Measurements from ENCODE around the gene NELL1.

The NELL1 gene

DNA sequence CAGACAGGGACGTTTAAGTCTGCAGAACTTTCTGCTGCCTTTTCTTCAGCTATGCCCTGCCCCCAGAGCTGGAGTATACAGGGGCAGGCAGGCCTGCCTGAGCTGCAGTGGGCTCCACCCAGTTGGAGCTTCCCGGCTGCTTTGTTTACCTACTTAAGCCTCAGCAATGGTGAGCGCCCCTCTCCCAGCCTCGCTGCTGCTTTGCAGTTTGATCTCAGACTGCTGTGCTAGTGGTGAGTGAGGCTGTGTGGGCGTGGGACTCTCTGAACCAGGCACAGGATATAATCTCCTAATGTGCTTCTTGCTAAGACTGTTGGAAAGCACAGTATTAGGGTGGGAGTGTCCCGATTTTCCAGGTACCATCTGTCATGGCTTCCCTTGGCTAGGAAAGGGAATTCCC lies 38.5 kb downstream of the NELL1 start:
- TF ChIP-seq, protein P1, sequence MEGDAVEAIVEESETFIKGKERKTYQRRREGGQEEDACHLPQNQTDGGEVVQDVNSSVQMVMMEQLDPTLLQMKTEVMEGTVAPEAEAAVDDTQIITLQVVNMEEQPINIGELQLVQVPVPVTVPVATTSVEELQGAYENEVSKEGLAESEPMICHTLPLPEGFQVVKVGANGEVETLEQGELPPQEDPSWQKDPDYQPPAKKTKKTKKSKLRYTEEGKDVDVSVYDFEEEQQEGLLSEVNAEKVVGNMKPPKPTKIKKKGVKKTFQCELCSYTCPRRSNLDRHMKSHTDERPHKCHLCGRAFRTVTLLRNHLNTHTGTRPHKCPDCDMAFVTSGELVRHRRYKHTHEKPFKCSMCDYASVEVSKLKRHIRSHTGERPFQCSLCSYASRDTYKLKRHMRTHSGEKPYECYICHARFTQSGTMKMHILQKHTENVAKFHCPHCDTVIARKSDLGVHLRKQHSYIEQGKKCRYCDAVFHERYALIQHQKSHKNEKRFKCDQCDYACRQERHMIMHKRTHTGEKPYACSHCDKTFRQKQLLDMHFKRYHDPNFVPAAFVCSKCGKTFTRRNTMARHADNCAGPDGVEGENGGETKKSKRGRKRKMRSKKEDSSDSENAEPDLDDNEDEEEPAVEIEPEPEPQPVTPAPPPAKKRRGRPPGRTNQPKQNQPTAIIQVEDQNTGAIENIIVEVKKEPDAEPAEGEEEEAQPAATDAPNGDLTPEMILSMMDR (IDR thresholded peaks at IDR 0.05): no peak

- TF ChIP-seq, protein P1 (IDR thresholded peaks at IDR 0.05): no peak
Observed at GRCh38 chr11:20712912-20713311, 43.5 kb downstream of the NELL1 start.

DNA sequence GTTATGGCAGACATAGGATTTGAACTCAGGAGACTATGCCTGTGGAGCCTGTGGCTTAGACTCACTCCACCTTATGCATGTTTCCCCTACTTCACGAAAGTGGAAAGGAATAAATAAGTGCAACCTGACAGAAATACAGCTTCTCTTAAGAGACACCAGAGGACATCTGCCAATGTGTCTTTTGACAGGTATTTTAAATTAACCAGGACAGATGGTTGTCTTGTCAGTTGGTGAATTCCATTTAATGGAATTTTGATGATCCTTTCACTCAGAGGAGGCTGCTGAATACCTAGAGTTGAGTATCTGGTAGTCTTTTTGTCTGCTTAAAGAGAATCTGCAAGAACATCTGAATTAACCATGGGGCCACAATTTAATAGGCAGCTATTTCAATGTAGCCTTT lies 46.1 kb downstream of the NELL1 start:
- TF ChIP-seq, protein P1 (IDR thresholded peaks at IDR 0.05): no peak

DNA sequence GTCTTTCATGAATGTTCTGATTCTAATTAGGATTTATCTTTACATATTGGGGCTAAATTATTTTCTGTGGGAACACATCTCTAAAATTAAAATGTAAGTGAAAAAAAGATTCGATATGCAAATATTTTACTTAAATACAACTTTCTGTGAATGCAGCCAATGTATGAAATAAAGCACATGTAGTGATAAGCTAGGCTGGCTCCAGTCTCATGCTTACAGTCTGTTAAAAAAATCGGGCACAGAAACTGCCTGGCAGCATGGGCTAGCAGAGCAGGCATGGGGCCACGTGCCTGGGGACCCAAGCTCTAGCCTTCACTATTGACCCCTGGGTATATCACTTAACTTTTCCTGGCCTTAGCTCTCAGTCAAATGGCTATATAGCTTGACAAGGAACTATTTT lies 46.5 kb downstream of the NELL1 start:
- TF ChIP-seq, protein P1 (IDR thresholded peaks at IDR 0.05): no peak

GRCh38 chr11:20719821-20720220 lies 50.4 kb downstream of the NELL1 start:
- TF ChIP-seq, protein P1 (IDR thresholded peaks at IDR 0.05): no peak

DNA sequence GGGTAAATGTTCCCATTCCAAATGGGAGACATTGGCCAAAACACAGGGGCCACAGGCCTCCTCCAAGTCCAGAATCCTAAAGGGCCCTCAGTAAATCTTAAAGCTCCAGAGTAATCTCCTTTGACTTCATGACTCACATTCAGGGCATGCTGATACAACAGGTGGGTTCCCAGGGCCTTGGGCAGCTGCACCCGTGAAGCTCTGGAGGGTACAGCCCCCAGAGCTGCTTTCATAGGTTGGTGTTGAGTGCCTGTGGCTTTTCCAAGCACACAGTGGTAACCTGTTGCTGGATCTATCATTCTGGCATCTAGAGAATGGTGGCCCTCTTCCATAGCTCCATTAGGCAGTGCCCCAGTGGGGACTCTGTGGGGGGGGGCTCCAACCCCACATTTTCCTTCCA lies 54.0 kb downstream of the NELL1 start:
- TF ChIP-seq, protein P1 (IDR thresholded peaks at IDR 0.05): no peak

DNA sequence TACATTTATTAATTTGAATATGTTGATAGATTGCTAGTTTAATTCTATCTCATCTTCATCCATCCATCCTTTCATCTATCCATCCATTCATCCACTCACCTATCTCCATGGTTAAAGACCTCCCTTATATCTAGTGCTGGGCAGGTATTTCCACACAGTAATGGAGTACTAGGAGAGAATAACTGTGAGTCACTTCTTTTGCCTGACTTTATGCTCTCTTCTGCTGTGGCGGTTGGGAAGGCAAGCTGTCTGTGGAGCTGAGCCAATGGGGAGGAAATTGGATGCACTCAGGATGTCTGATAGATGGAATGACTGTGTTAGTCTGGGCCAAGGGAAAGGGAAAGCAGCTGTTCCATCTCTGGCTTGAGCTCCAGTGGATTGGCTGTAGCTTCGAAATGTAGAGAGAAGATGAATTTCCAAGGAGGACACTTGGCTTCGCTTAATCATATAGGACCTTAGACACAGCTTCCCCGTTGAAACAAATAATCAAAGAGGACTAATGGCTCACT lies 60.3 kb downstream of the NELL1 start:
- TF ChIP-seq, protein P1 (IDR thresholded peaks at IDR 0.05): no peak

- TF ChIP-seq, protein P1 (IDR thresholded peaks at IDR 0.05): no peak
Observed at GRCh38 chr11:20731676-20732215, 62.4 kb downstream of the NELL1 start.

Measured in LNCAP (cell line).